Fibroblast of skin of scalp (primary cell): Measurements from ENCODE around the gene DAGLA.

Experiments
- DNase-seq: peaks from one replicate; pipeline ENCODE4 v3.0.0-alpha.2; 2013

The DAGLA gene

DNA sequence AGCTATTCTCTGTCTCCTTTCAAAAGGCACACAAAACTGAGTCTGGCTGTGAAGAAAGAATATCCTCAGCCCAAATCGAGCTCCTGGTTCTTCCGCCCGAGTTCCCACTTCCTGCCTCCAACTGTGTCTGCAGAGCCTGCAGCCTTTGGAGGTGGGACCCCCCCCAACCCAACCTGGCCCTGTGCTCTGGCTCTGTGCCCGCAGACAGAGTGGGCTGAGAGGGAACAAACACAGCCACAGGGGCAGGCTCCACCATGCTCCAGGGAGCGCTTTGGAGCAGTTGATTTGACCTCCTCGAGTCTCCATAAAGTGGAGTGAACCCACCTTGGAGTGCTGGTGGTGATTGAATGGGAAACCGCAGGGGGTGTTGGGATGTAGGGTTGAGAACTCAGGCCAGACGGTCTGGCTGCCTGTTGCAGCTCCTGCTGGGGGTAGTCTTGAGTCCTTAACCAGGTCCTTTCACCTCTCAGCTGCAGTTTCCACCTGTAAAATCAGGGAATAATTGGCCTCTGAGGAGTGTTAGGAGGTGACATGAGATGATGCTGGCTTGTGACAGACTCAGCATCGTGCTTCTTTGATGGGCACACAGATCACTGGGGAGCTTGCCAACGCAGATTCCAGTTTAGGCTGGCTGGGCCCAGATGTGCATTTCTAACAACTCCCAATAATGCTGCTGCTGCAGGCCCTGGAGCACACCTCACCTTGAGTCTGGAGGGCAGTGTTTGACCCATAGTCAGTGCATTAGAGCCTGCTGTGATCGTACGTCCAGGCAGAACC lies 11.4 kb downstream of the DAGLA start:
- DNase-seq, result no peak

DNA sequence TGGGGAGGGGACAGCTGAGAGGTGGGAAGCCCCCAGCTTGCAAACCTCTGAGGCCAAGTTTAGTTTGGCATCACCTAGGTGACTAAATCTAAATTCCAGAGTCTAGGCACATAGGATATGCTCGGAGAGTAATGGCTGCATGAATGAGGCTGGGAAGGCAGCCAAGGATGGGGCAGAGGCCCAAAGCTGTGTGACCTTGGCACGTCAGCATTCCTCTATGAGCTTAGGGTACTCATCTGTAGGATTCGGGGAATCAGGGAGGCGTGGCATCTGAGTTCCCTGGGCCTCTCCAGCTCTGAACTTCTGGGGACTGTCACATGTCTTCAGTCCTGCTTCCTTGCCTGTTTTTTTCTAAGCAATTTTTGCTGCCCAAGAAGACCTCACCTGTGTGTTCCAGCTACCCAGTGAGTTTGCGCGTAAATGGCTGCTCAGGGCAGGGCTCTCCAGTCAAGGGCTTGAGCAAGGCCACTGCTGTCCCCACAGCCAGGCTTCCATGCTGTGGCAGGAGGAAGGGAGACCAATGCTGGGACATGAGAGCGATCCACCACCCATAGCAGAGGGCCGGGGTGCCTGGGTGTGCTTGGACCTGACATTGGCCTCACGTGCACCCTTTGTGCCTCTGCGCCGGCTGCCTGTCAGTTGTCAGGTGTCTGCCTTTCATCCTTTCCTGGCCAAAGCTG lies 13.9 kb downstream of the DAGLA start:
- DNase-seq, result no peak

GRCh38 chr11:61694602-61694939 lies 14.4 kb downstream of the DAGLA start:
- DNase-seq, result no peak

DNA sequence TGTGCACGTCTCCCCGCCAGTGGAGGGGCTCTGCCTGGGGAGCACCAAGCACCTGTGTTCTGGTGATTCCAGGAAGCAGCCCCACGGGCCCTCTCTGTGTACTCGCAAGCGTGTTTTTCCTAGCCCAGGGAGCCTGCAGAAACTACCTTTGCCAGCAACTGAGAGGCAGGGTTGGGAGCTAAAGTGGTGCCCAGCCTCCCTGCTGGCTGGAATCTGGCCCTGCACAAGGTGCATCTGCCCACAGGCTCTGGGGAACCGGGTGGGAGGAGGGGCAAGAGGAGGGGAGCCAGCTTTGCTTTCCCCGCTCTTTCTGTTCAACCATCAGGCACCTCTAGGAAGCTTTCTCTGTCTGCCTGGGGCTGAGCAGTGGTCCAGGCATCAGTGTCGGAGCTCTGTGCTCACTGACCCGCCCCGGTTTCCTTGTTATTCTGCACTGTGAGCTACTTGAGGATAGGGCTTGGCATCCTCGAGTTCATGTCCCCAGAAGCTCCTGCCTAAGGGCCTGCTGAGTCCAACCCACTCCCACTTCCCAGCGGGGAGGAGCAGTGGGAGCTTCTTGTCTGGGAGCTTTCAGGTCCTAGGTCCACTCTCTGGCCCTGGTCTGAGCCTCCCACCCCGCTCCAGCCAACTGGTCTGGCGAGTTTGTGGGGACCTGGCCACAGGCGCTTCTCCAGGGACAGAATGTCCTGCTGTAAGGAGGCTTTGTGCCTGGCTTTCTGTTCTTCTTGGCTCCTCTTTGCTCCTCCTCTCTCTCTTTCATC lies 14.9 kb downstream of the DAGLA start:
- DNase-seq, result no peak

DNA sequence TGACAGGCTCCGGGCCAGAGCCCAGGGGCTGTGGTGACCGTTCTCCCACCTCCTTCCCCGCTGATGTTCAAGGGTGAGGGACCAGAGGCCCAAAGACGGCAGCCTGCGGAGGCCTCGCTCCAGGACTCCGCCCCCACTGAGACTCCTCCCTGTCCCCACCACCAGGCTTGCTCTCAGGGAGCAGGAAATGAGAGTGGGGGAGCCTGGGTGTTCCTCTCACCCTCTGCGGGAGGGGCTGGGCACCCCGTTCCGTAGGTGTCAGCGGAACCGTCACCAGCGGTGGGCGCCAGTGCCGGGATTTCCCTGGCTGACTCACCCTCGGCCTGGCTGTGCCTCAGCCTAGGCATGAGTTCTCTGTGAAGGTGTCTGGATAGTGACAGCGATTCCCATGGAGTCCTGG lies 15.7 kb downstream of the DAGLA start:
- DNase-seq, result peak; percentile 62

DNA sequence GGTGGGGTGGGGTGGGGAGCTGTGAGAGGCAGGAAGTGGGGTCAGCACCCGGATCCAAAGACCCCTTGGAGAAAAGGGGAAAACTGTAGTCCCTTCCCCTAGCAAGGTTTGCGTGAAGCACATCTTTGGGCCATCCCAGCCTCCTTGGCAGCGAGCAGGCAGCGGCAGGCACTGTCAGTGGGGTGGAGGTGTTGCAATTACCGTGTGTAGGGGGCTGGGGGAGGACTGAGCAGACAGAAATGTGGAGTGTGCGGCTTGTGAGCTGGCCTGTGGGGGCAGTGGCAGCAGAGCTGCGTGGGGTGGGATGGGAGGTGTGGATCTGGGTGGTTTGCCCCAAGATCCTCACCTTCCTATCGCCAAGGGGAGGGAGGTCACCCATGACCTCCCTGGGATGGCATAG lies 16.4 kb downstream of the DAGLA start:
- no peak for DNase-seq

DNA sequence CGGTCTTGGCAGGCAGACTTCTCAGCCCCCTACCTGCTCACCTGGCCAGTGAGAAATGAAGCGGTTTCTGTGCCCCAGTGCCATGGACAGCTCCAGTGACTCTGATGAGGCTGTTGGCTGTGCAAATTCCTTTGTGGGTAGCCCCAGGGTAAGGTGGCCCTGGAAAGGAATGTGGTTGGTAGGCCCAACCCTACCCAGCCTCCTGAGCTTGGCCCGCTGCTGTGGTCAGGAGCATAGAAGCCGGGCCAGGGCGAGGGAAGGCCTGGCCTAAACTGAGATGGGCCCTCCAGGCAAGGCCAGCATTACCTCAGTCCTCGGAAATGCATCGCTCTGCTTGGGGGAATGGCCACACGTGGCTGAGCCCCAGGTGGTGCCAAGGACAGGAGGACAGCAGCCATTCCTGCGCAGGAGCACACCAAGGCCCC lies 16.9 kb downstream of the DAGLA start:
- DNase-seq, result no peak

DNA sequence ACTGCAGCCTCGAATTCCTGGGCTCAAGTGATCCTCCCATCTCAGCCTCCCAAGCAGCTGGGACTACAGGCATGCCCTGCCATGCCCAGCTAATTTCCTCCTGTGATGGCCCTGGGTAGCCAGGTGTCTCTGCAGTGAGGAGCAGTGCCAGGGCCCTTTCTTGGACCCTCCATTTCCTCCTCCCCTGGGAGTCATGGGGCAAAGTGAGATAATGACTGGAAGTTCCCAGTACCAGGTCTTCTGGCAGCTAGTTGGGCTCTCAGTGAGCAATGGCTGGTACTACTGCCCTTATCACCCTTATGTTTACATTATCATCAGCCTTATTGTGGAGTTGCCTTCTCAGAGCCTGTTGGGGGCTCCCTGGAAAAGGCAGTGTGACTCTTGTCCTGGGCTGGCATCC lies 17.6 kb downstream of the DAGLA start:
- no peak for DNase-seq

DNA sequence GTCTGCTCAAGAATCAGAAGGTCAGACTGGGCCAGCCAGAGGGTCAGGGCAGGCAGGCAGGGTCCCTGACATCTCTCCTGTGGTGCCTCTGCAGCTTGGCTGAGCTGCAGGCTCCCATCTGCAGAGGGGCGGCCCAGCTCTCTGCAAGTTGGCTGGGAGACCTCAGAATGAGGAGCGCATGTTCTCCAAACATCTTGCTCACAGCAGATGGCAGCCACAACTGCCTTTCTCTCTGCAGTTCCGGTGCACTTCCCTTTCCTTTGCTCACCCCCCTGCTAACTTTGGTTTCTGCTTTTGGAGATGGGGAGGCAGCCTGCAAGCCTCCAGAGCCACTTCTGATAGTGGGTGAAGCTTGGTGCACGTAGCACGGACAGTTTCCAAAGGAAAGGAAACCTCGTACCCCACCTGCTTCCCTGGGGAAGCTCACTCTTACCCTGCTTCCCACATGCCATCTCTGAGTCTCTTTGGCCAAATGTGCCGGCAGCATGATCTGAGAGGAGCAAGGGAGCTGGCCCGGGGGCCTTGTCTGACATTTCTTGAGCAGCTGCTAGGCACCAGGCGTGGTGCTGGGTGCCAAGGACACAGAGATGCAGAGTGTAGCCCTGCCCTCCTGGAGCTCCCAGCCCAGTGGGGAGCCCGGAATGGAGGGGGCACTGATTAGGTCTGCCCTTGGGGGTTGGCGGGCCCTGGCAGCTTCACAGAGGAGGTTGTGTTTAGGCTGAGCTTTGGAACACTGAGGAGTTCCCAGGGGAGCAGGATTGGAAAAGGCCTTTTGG lies 18.2 kb downstream of the DAGLA start:
- no peak for DNase-seq

DNA sequence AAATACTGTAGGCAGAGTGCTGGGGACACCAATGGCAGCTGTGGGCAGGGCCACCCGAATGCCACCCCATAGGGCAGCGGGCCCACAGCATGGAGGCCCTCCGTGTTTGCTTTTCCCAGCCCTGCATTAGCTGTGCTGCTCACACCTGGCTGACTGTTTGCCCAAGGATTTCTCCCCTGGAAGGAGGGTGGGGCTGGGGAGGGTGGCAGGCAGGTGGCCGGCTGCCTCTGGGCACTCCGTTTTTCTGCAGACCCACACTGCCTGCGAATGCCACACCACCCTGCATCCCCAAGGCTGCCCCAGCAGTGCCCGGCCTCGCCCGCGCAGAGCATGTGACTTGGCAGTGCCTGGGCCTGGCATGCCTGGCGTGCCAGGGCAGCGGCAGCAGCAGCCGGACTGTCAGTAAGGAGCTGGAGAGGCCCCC lies 19.6 kb downstream of the DAGLA start:
- DNase-seq, result no peak

GRCh38 chr11:61700212-61700611 lies 20.0 kb downstream of the DAGLA start:
- DNase-seq, result no peak

- DNase-seq, result no peak
Measured at GRCh38 chr11:61700720-61701119, 20.5 kb downstream of the DAGLA start.

- no peak for DNase-seq
Measured at GRCh38 chr11:61701242-61701886, 21.2 kb downstream of the DAGLA start.

DNA sequence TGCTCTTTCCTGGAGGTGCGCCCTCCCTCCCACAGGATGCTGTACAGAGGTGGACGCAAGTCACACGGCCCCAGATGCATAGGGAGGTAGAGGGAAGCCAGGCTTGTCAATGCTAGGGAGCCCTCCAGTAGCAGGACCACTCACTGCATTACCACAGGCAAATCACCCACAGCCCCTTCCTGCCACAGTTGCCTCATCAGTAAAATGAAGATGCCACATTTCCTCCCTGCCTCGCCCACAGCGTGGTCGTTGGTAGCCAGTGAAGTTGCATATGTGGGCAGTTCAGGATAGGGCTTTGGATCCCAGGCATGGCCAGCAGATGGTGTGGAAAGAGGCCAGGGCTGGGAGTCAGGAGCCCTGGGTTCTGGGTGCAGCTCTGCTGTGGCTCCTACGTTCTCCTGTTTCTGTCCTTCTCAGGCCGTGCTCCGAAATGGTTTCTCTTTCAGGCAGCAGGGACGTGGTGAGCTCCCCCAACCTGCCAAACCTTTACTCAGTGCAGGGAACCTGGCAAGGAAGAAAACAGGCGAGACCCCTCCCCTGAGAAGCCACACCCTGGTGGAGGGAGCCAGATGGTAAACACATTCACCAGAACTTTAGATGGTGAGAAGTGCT lies 22.6 kb downstream of the DAGLA start:
- DNase-seq, result no peak

GRCh38 chr11:61704838-61705237 lies 24.6 kb downstream of the DAGLA start:
- DNase-seq, result no peak

- no peak for DNase-seq
Measured at GRCh38 chr11:61706452-61707400, 26.5 kb downstream of the DAGLA start.

DNA sequence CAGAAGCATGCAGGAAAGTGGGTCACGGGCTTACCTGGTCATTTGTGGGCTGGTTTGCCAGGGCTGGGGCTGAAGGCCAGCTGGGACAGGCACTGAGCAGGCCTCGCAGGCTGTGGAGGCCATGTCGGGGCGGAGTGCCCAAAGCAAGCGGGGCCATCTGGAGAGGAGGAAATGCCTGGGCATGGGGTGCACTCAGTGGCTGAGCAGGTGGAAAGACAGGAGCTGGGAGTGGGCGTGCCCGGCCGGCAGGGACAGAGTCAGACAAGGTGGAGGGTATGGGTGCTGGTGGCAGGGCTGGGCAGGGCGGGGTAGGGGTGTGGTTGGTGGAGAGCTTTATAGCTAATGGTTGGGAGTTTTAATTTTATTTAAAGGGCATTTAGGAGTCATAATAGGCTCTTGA lies 27.4 kb downstream of the DAGLA start:
- no peak for DNase-seq

- no peak for DNase-seq
Measured at GRCh38 chr11:61709110-61709509, 28.9 kb downstream of the DAGLA start.

DNA sequence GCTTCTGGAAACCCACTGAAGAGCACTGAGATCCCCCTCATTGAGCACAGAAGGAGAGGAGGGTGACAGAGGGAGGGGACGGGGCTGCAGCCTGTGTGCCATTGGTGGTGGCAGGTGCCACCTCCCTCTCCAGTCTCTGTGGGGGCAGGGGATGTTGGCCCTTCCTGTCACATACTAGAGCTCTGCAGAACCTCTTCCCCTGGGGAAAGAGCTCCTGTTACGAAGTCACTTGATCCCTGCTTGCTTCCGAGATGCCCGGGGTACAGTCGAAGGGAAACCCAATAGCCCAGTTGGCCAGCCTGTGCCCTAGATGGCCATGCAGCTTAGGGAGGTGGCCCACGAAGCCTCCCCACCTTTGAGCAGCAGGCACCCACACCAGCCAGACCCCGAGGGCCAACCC lies 29.4 kb downstream of the DAGLA start:
- no peak for DNase-seq

DNA sequence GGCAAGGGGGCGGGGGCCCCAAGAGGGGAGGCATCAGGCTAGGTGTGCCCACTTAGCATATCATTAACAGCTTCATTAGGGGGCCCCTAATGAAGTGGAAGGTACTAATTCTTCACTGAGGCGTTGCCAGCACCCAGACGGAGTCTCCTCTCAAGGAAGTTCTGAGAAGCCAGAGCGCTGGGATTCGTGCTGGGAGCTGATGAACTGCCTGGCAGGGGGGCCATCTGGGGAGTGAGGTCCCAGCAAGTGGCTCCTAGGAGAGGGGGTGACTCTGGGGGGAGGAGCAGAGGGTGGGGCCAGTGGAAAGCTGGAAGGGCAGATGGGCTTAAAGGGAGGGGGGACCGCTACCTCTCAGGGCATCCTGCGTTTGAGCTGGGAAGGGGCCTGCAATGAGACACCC lies 29.8 kb downstream of the DAGLA start:
- DNase-seq, result no peak

DNA sequence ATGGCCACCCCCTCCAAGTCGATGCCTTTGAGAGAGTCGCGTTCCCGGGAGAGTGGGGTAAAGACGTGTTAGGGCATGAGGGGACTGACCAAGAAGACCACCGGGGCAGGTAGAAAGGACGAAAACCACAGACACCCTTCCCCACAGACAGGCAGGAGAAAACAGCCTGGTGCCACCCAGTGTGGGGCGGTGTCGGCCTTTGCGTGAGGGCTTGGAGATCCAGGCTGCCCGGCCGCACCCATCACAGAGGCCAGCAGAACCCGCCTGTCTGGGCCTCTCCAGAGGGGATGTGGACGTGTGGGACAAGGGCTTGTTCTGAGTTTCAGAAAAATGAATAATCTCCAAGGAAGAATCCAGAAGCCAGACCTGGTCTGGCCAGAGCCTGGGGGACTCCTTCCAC lies 30.8 kb downstream of the DAGLA start:
- no peak for DNase-seq
